ENCODE measurements around the gene COL4A3.
A peak's percentile ranks its signal among the peaks of the same experiment; 100 is the strongest.

Gene COL4A3

GRCh38 chr2:227363756-227364155 lies 199.3 kb downstream of the COL4A3 start:
- TF ChIP-seq CTCF (IDR thresholded peaks at IDR 0.05; ENCODE audit: low read depth, low read length) (peak; percentile 49), MYC (IDR thresholded peaks at IDR 0.05; ENCODE audit: low read depth, low read length) (no peak), POLR2A (IDR thresholded peaks at IDR 0.05; ENCODE audit: extremely low read depth, insufficient read length) (no peak)
- no peak overlapping the region for H3K4me3 ChIP-seq (ENCODE audit: low read depth, low read length)
- DNase-seq (ENCODE audit: low read depth), result peak; percentile 58
